OCI-LY3 (cell line): ENCODE data around the gene CDKN1C.

ENCODE experiments used
- CTCF ChIP-seq: fragments of 200-600, 300-600 bp; sonication (generic); IDR thresholded peaks from 2 replicates; pipeline ENCODE4 v1.5.1; 2014; ENCODE audit warnings: antibody characterized with exemption, low read length, low read depth
- EZH2phosphoT487 ChIP-seq: fragments of 200-600 bp; shearing (Covaris generic); IDR thresholded peaks from 2 replicates; pipeline ENCODE4 v1.6.1; 2018; ENCODE audit warnings: antibody characterized with exemption, mixed run types, low read depth

GRCh38 chr11:2835751-2836150 is 49.8 kb downstream of the CDKN1C start:
- no peak for TF ChIP-seq CTCF
- TF ChIP-seq EZH2phosphoT487 = no peak
